Measurements from ENCODE around the gene ARF1. TPM values are rescaled to one million over a fixed set of nuclear protein-coding genes. Genes with fewer than 3 reads are reported as not detected.
A peak's percentile ranks its signal among the peaks of the same experiment; 100 is the strongest.

The ARF1 gene
- total RNA-seq, 1 experiment from 2014 or later: 330 TPM

- CTCF ChIA-PET: interaction anchor here (0.7 to 1.5 kb wide), 4 partner anchors 20 to 103 kb away, joined by 3 to 14 read pairs (median 7); no protein-coding TSS in a partner anchor
- H3K36me3 Mint-ChIP-seq: peaks cover 38% of the 10 kb centered on the region
- H3K27me3 Mint-ChIP-seq (ENCODE audit: low read depth): peaks cover 5% of the 10 kb centered on the region; the same call in 1 of the 2 replicates
- H3K9me3 Mint-ChIP-seq: no peaks in the 10 kb centered on the region
- peaks cover 13% of the 10 kb centered on the region for H3K4me1 Mint-ChIP-seq
- H3K27ac Mint-ChIP-seq: no peak overlapping the region
- DNase-seq (ENCODE audit: low spot score) (peak; percentile 51), ATAC-seq (peak; percentile 38)
- peak overlapping the region; percentile 90 for H3K4me3 Mint-ChIP-seq
- TF ChIP-seq FOXK1 (CRISPR knock-in tag; IDR thresholded peaks at IDR 0.05) (0 out of 2 replicates have a peak, but pooled peaks have one; percentile 24), ZNF532 (CRISPR knock-in tag; IDR thresholded peaks at IDR 0.05; ENCODE audit: borderline replicate concordance) (no peak), SP1 (CRISPR knock-in tag; conservative IDR thresholded peaks at IDR 0.05) (0 out of 2 replicates have a peak, but pooled peaks have one; percentile 23), IRF2 (CRISPR knock-in tag; IDR thresholded peaks at IDR 0.05; ENCODE audit: borderline replicate concordance, low read depth) (no peak), FOXP1 (CRISPR knock-in tag; IDR thresholded peaks at IDR 0.05; ENCODE audit: borderline replicate concordance) (0 out of 2 replicates have a peak, but pooled peaks have one; percentile 11)
- POLR2A ChIA-PET: interaction anchor here (0.6 kb wide), 1 partner anchor 356 kb away, joined by 3 read pairs; a partner anchor contains a TSS
Measured at GRCh38 chr1:228101994-228102790, 19.7 kb downstream of the ARF1 start.

GRCh38 chr1:228102791-228103620 is 20.5 kb downstream of the ARF1 start, which contains the start of gene C1orf35:
TSS of gene C1orf35 (minus strand) at chr1:228103325. CDS start at chr1:228103227, 98 bp downstream.
- DNase-seq (ENCODE audit: low spot score): peak; percentile 96
- H3K4me3 Mint-ChIP-seq: peak within 1 kb of the TSS; percentile 90
- H3K36me3 Mint-ChIP-seq: peaks cover 36% of the 10 kb centered on the region
- H3K4me1 Mint-ChIP-seq: peaks cover 13% of the 10 kb centered on the region
- ChIA-PET CTCF (interaction anchor here (1.6 kb wide), 1 partner anchor 28 kb away, joined by 6 read pairs; no protein-coding TSS in a partner anchor), POLR2A (interaction anchor here (0.6 kb wide), 1 partner anchor 1395 kb away, joined by 3 read pairs; no protein-coding TSS in a partner anchor)
- peak; percentile 87 for ATAC-seq
- H3K27me3 Mint-ChIP-seq (ENCODE audit: low read depth): peaks cover 5% of the 10 kb centered on the region; the same call in 1 of the 2 replicates
- H3K9me3 Mint-ChIP-seq: no peaks in the 10 kb centered on the region
- H3K27ac Mint-ChIP-seq: peak within 1 kb of the TSS; percentile 94
- TF ChIP-seq MLX (CRISPR knock-in tag; IDR thresholded peaks at IDR 0.05) (0 out of 2 replicates have a peak, but pooled peaks have one; percentile 73), SMAD3 (CRISPR knock-in tag; IDR thresholded peaks at IDR 0.05; ENCODE audit: borderline replicate concordance) (peak; percentile 82), CDX4 (CRISPR knock-in tag; IDR thresholded peaks at IDR 0.05; ENCODE audit: borderline replicate concordance) (no peak), ZNF671 (CRISPR knock-in tag; IDR thresholded peaks at IDR 0.05) (no peak), HMGA2 (CRISPR knock-in tag; IDR thresholded peaks at IDR 0.05) (no peak), USF2 (CRISPR knock-in tag; IDR thresholded peaks at IDR 0.05) (0 out of 2 replicates have a peak, but pooled peaks have one; percentile 16), GRHL2 (CRISPR knock-in tag; IDR thresholded peaks at IDR 0.05; ENCODE audit: insufficient replicate concordance, severe bottlenecking) (no peak), TEAD4 (CRISPR knock-in tag; IDR thresholded peaks at IDR 0.05) (no peak), FOXK1 (CRISPR knock-in tag; IDR thresholded peaks at IDR 0.05) (peak; percentile 93), FOXP4 (CRISPR knock-in tag; IDR thresholded peaks at IDR 0.05) (peak; percentile 85), ZNF512 (CRISPR knock-in tag; IDR thresholded peaks at IDR 0.05; ENCODE audit: borderline replicate concordance) (no peak), SP1 (CRISPR knock-in tag; conservative IDR thresholded peaks at IDR 0.05) (peak; percentile 99), OVOL2 (CRISPR knock-in tag; IDR thresholded peaks at IDR 0.05; ENCODE audit: borderline replicate concordance) (no peak), EMX1 (CRISPR knock-in tag; IDR thresholded peaks at IDR 0.05) (no peak)

Data from WTC11 (cell line).